Measurements from ENCODE around the gene COMP. TPM values are rescaled to one million over a fixed set of nuclear protein-coding genes. Genes with fewer than 3 reads are reported as not detected.

Gene COMP
- total and polyA plus RNA-seq, 2 donors (not counting 1 experiment from before 2014, with no cell fraction given): not detected

- WGBS (ENCODE audit: insufficient coverage): 87% methylated on average over 12 of the region's 14 CpGs
- H3K9me3 Mint-ChIP-seq (ENCODE audit: insufficient read depth): no peaks in the 10 kb centered on the region
- H3K4me2 ChIP-seq (replicated peaks; ENCODE audit: low read depth, low read length, poor library complexity, severe bottlenecking): no peak overlapping the region
- intact Hi-C loops (cut with micrococcal nuclease): no loop called here
- H3K36me3 ChIP-seq (replicated peaks in 1 of 2; ENCODE audit: control extremely low read depth in 1 of 2, control insufficient read depth in 1 of 2, extremely low read depth in 1 of 2, insufficient read depth in 2 of 2, low read length in 1 of 2): no peaks in the 10 kb centered on the region
- POLR2A ChIA-PET: interaction anchor here (0.6 kb wide), 1 partner anchor 736 kb away, joined by 4 read pairs; the partner anchor contains the start of gene TSSK6
- H3K79me2 ChIP-seq (ENCODE audit: control insufficient read depth, insufficient read depth, low read length): no peaks in the 10 kb centered on the region
- peaks cover 8% of the 10 kb centered on the region for H3K4me1 Mint-ChIP-seq
- H3K4me1 ChIP-seq (ENCODE audit: control insufficient read depth in 2 of 2, insufficient read depth in 2 of 2, low read length in 2 of 2): peaks cover 4 to 12% of the 10 kb centered on the region in 2 donors
- no peaks in the 10 kb centered on the region for H3K27me3 ChIP-seq (replicated peaks in 1 of 4; ENCODE audit: control extremely low read depth in 1 of 4, control insufficient read depth in 3 of 4, insufficient read depth in 4 of 4, low read length in 3 of 4)
- no peak overlapping the region for H3K4me3 ChIP-seq (ENCODE audit: control extremely low read depth in 1 of 5, extremely low read depth in 1 of 5, insufficient read depth in 1 of 5, low read depth in 2 of 5, low read length in 4 of 5)
- no peaks in the 10 kb centered on the region for H3K9me3 ChIP-seq (ENCODE audit: control extremely low read depth in 1 of 3, control insufficient read depth in 2 of 3, insufficient read depth in 1 of 3, low read length in 2 of 3)
- H2AFZ ChIP-seq (ENCODE audit: insufficient read depth, low read depth, low read length, poor library complexity, severe bottlenecking): no peak overlapping the region
- H3K27ac Mint-ChIP-seq: no peak overlapping the region
- CTCF ChIA-PET: interaction anchor here (1.4 kb wide), 1 partner anchor 51 kb away, joined by 3 read pairs; no protein-coding TSS in a partner anchor
- H3K27ac ChIP-seq (ENCODE audit: low read length in 2 of 2): no peak overlapping the region
- DNase-seq (no peak), ATAC-seq (ENCODE audit: low read depth) (no peak)
- no peak for TF ChIP-seq CTCF (IDR thresholded peaks at IDR 0.05)
- TF ChIP-seq EZH2 (IDR thresholded peaks at IDR 0.05; ENCODE audit: borderline replicate concordance, insufficient read depth, low read depth, low read length, poor library complexity, severe bottlenecking): no peak
- peaks cover 15% of the 10 kb centered on the region for H4K20me1 ChIP-seq (ENCODE audit: control insufficient read depth, insufficient read depth, low read length, poor library complexity, severe bottlenecking)
- H3K9ac ChIP-seq (ENCODE audit: low read length): no peak overlapping the region
- no peak overlapping the region for H3K4me3 Mint-ChIP-seq
- no peaks in the 10 kb centered on the region for H3K27me3 Mint-ChIP-seq
Measured at GRCh38 chr19:18778826-18779495, 12.1 kb downstream of the COMP start.

- H3K9ac ChIP-seq (ENCODE audit: low read length): no peak overlapping the region
Measured at GRCh38 chr19:18778076-18778389, 13.1 kb downstream of the COMP start.

More at GRCh38 chr19:18778076-18778389, 13.1 kb downstream of the COMP start:
- no peak overlapping the region for H3K4me2 ChIP-seq (replicated peaks; ENCODE audit: low read depth, low read length, poor library complexity, severe bottlenecking)
- 67% methylated on average over 10 of the region's 11 CpGs for WGBS (ENCODE audit: insufficient coverage)
- no peak overlapping the region for H3K27ac ChIP-seq (ENCODE audit: low read length in 2 of 2)
- H3K27me3 Mint-ChIP-seq: no peaks in the 10 kb centered on the region
- ChIA-PET POLR2A (interaction anchor here (0.6 kb wide), 1 partner anchor 737 kb away, joined by 4 read pairs; the partner anchor contains the start of gene TSSK6), CTCF (interaction anchor here (1.4 kb wide), 1 partner anchor 52 kb away, joined by 3 read pairs; no protein-coding TSS in a partner anchor)
- H3K4me3 Mint-ChIP-seq: no peak overlapping the region
- peaks cover 15% of the 10 kb centered on the region for H4K20me1 ChIP-seq (ENCODE audit: control insufficient read depth, insufficient read depth, low read length, poor library complexity, severe bottlenecking)
- no peak overlapping the region for H2AFZ ChIP-seq (ENCODE audit: insufficient read depth, low read depth, low read length, poor library complexity, severe bottlenecking)
- no peaks in the 10 kb centered on the region for H3K9me3 ChIP-seq (ENCODE audit: control extremely low read depth in 1 of 3, control insufficient read depth in 2 of 3, insufficient read depth in 1 of 3, low read length in 2 of 3)
- H3K27me3 ChIP-seq (replicated peaks in 1 of 4; ENCODE audit: control extremely low read depth in 1 of 4, control insufficient read depth in 3 of 4, insufficient read depth in 4 of 4, low read length in 3 of 4): no peaks in the 10 kb centered on the region
- no peaks in the 10 kb centered on the region for H3K36me3 ChIP-seq (replicated peaks in 1 of 2; ENCODE audit: control extremely low read depth in 1 of 2, control insufficient read depth in 1 of 2, extremely low read depth in 1 of 2, insufficient read depth in 2 of 2, low read length in 1 of 2)
- no peaks in the 10 kb centered on the region for H3K79me2 ChIP-seq (ENCODE audit: control insufficient read depth, insufficient read depth, low read length)
- ATAC-seq (ENCODE audit: low read depth): no peak
- intact Hi-C loops (cut with micrococcal nuclease): no loop called here
- no peak for DNase-seq
- H3K4me3 ChIP-seq (ENCODE audit: control extremely low read depth in 1 of 5, extremely low read depth in 1 of 5, insufficient read depth in 1 of 5, low read depth in 2 of 5, low read length in 4 of 5): no peak overlapping the region
- no peak for TF ChIP-seq CTCF (IDR thresholded peaks at IDR 0.05)
- no peak for TF ChIP-seq EZH2 (IDR thresholded peaks at IDR 0.05; ENCODE audit: borderline replicate concordance, insufficient read depth, low read depth, low read length, poor library complexity, severe bottlenecking)
- H3K9me3 Mint-ChIP-seq (ENCODE audit: insufficient read depth): no peaks in the 10 kb centered on the region
- H3K4me1 ChIP-seq (ENCODE audit: control insufficient read depth in 2 of 2, insufficient read depth in 2 of 2, low read length in 2 of 2): peaks cover 4 to 12% of the 10 kb centered on the region in 2 donors
- H3K4me1 Mint-ChIP-seq: peaks cover 8% of the 10 kb centered on the region
- no peak overlapping the region for H3K27ac Mint-ChIP-seq

Measured in B cell (primary cell).